ENCODE measurements around the gene SLC24A3.
A peak's percentile ranks its signal among the peaks of the same experiment; 100 is the strongest.
"Not testable (repeated sequence)": the region's sequence is repeated elsewhere in the genome, so short reads cannot be mapped to it uniquely, and the experiment has no call there.

The SLC24A3 gene

DNA sequence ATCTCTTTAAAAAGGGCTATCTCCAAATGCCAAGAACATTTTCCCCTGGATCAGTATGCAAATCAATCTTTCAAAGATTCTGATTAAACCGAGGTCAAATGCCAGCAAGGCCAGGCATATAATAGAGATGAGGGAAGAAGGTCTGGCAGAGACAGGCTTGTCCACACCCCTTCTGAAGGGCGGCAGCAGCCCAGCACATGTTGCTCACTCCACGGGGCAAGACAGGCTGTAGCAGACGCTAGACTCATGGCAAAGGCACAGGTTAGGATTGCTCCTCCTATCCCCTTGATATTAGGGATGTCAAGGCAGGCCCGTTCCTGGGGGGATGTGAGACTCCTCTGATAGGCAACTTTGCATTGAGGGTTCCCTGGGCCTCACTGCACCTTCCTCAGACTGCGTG, 440.9 kb downstream of the SLC24A3 start:
- DNase-seq: no peak

DNA sequence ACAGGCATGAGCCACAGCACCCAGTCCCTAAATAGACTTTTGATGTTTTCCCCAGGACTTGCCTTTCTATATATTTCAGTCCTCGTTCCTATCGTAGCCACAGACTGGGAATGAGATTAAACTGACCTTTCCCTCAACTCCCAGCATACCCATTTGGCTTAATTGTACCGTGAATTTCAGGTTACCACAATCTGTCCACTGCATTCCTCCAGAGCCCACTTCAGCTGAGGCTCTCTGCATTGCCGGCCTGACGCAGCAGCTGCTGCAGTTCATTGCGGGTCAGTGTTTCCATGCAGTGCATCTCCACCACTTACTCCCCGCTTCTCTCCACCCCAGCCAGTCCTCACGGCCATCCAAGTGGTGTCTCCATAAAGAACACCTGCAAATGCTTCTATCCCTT, 442.5 kb downstream of the SLC24A3 start:
- DNase-seq: no peak

DNA sequence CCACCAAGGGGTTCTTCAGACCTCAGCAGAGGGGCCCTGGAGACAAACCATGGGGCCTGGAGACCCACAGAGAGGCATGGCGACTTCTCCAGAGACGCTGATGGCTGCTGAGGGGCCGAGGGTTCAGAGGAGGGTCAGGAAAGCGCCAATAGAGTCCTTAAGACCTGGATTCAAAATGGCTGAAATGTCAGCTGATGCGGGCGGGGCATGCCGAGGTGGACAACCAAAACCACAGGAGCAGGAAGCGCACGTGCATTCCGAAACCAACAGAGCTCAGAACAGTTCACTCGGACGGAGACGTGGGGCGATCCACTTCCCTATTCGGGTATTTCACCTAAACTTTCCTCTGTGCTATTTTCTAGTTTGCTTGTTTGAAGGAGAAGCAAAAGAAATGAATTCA, 445.7 kb downstream of the SLC24A3 start:
- no peak for DNase-seq

DNA sequence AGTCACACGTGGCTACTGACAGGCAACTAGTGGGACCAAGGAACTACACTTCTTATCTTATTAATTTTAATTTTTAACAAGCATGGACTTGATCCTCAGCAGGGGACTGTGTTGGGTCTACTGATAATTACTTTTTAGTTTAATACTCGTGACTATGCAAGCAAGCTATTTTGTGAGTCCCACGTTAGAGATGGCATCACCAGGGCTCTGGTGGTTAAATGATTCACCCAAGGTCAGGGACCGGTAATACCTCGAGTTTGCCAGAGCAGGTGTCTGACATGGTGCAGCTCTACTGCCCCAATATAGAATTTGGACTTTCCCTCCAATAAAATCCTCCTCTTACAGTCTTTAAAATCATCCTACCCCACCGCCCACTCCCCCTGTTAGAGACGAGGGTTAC, 447.0 kb downstream of the SLC24A3 start:
- no peak for DNase-seq

DNA sequence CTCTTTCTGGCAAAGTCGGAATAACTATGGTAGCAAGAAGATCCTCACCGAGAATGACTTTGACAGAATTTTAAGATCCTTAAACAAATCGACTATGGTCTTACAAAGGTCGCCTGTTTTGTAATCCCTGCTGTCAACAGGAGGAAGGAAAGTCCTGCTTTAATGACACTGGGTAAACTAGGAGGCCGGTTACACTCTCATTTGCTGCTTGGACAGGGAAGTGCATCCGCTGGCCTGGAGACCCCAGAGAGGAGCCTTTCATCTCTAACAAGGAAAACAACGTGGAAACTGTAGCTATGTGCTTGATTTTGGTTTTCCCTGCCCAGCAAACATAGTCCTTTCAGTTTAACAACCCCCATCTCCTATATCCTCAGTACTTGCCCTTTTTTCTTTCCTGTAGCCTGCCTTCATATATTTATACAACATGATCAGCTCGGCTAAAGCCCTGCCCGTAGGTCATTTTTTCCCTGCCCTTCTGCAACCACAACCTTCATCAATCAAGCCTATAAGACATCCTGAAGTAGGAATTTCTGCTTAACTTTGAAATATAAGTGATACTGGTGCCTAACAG, 448.5 kb downstream of the SLC24A3 start:
- DNase-seq: no peak

DNA sequence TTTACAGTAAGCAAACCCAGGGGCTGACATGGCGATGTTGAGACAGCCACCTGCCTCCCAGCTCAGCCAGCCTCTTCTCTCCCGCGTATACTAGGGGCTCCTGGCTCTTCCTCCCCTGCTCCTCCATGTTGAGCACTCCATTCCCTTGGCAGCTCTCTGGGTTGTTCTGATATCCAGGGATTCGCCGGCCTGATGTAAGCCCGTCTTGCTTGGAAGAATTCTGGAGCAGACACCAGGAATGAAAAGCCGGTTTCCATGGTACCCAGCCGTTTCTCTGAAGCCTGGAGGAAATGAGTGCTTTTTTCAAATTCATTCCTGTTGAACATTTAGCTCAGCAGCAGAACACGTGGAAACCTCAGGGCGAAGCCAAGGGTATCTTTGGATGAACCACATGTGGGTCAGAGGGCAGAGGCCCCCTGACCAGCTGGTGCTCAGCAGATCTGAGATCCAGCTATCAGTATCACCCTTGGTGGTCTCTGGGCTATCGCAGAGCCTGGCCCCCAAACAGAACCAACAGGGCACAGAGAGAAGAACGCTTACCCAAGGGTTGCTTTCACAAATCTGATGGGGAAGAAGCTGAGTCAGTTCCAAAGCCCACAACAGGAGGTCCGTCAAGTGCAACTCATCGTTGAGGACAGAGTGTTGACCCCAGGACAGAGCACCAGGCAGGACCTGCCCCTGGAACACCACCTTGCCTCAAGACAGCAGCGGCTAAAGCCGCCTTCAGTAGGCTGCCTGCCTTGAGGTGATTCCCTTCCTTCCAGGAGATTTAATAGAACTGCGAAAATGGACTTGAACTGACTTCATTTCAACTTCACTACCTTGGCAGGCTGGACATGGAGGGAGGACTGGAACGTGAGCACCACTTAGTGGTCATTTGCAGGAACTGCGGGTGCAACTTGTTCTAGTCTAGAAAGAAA, 449.5 kb downstream of the SLC24A3 start:
- peak in 1 of 2 experiments; percentile 11 for DNase-seq

DNA sequence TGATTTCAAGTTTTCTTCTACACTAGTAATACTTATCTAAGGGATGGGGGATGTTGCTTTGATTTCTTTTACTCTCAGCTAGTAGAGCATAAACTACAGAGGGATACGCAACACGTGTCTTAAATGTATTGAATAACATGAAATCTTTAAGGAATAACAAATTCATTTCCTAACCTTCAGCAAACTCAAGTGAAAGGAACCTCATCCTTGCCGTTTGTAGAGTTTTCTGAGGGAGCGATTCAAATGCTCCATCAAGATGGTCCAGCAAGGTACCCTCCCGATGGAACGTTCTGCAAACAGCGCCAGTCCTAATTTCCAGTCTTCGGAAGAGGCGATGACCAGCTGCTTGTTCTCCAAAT, 450.2 kb downstream of the SLC24A3 start:
- DNase-seq: no peak

DNA sequence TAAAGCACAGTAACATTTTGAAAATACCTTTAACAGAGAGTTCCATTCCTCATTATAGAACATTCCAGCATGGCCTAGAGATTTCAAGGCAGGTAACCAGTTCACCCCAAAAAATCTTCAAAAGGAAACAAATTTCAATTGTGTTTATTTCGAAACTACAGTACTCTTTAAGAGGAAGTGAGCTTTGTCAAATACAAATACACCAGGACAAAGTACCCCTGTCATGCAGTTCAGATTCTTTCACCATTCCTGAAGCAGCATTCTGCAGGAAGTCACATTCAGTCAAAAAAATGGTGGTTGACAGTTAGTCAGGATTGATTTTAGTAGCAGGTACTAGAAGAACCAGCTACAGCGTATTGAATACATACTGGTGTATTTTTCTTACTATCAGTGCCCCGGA, 456.0 kb downstream of the SLC24A3 start:
- DNase-seq: no peak

DNA sequence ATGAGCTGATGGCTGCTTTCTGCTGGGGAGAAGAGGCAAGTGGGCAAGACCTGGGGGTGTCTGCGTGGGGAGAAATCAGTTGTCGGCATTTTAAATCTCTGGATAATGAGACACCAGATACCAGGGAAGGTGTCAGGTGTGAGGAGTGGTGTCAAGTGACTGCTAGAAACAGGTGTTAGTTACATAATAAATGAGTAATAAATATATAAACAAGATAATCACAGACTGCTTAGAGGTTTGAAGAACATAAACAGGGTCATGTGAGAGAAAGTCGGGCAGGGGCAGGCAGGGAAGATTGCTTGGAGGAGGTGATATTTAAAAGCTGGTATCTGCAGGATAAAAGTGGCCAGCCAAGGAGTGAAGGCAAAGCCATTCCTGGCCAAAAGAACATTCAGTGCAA, 458.4 kb downstream of the SLC24A3 start:
- DNase-seq: no peak

DNA sequence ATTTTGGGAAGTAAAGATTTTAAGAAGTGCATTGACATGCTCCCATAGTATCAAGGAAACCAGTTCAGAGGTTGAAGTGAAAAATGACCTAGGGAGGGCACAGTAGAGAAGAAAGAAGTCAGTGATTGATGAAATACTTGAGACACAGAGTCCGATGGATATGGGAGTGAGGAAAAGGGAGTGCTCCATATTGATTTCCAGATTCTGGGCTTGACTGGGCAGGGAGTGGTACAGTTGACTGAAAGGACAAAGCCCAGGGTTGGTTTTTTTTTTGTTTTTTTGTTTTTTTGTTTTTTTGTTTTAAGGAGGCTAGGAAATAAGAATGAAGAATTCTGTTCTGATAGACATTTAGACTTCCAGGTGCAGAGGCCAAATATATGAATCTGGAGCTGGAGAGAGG, 458.9 kb downstream of the SLC24A3 start:
- no peak for DNase-seq

DNA sequence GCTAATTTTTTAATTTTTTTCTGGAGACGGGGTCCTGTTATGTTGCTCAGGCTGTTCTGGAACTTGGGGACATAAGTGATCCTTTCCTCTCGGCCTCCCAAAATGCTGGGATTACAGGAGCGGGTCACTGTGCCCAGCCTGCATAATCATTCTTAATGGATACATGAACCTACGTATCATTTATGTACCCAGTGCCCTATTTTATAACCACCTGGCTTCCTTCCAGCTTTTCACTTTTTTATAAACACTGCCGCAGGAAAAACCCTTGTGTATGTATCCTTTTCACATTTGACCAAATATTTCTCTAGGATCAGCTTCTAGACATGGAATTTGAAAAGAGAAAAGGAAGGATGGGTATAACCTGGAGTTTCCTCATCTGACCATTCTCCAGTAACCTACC, 460.1 kb downstream of the SLC24A3 start:
- no peak for DNase-seq

DNA sequence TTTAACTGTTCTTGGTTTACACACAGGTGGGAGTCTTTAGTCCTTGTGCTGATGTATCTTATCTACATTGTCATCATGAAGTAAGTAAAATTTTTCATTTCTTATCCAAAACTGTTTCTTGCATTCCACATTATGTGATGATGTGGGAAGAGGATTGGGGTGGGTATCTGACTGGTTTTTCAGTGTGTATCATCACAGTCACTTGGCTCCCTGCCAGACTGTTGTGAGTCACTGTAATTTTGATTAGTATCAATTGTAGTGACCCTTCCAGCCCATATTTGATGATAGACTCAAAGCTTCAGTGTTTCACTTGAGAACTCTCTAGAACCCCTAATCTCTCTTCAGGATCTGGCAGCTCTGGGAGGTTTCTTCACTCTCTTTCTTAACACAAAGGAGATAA, 461.1 kb downstream of the SLC24A3 start:
- no peak for DNase-seq

DNA sequence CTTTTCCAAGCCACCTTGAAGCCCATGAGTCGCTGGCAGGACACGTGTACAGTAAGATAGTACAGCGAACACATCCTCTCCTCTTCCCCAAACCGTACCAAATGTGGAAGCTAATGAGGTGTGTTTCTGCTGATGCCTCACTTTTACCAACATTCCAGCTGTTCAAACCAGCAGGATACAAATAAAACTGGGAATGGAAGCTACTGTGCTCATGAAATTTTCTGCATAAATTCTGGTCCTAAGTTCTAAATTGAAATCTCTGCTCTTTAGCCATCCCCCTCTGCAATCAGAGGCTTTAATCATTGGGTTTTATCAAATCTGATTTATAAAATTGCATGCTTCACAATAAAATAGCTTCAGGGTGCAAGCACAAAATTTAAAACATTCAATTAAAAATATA, 463.8 kb downstream of the SLC24A3 start:
- DNase-seq: no peak

DNA sequence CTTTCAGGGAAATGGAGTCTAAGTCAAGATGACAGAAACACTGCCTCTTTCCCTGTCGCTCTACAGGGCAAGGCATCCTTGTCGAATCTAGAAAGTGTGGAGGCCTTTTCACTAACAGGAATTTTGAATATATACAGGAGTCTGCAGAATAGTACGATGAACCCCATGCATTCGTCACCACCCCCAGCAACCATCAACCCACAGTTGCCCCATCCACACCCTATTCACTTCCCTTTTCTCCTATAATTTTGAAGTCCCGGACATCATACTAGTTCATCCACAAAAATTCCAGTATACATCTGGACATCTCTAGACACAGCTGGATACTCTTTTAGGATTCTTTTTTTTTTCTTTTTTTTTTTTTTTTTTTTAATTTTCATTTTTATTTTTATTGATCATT, 464.9 kb downstream of the SLC24A3 start:
- no peak for DNase-seq

DNA sequence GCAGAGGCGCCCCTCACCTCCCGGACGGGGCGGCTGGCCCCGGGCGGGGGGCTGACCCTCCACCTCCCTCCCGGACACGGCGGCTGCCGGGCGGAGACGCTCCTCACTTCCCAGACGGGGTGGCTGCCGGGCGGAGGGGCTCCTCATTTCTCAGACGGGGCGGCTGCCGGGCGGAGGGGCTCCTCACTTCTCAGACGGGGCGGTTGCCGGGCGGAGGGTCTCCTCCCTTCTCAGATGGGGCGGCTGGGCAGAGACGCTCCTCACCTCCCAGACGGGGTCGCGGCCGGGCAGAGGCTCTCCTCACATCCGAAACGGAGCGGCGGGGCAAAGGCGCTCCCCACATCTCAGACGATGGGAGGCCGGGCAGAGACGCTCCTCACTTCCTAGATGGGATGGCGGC, 466.1 kb downstream of the SLC24A3 start:
- not testable (repeated sequence) for DNase-seq

DNA sequence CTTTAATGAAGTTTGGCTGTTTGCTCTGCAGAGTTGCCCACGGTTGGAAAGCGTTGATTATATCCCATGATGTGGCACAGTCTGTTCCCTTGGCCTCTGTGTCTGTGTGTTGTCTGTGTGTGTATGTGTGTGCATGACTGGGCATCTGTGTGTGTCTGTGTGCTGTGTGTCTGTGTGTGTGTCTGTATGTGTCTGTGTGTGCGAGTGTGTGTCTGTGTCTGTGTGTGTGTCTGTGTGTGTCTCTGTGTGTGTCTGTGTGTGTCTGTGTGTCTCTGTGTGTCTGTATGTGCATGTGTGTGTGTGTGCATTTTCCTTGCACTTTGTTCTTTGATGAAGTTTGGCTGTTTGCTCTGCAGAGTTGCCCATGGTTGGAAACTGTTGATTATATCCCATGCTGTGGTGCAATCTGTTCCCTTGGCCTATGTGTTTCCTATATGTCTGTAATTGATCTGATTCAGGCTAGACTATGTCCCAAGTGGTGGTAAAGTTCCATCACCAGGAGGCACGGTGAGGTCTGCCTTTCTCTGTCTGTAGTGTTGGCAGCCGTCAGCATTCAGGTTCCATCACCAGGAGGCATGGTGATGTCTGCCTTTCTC, 467.6 kb downstream of the SLC24A3 start:
- no peak for DNase-seq

DNA sequence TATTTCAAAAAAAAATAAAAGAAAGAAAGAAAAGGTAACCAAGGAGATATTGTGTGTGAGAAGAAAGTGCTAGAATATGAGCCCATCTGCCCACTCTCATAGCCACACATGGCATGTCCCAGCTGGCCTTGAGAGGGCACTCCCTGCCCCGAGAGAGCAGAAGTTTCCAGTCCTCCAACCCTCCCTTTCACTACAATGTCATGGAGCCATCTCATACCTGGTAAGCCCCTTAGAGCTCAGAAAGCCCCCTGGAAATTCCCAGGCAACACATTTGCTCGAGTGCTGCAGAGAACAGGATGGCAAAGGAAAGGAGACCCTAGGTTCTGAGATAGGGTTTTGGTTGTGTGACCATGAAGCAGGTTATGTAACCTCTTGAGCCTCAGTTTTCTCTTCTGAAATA, 469.8 kb downstream of the SLC24A3 start:
- DNase-seq: no peak

DNA sequence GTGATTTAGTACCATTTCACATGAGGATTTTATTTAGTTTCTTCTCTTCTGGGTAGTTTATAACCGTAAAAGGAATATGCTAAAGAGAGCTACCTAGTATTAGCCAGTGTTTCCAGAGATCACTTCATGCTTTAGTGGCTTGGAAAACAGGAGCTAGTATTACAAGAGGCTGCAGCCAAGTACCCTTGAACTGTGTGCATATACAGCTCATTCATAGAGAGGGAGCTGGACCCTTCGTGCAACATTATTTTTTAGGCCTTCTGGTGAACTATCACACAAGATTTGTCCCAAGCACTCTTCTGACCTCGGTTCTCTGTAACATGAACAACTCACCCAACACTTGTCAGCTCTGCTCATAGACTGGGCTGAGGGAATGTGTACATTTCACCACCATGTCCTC, 470.7 kb downstream of the SLC24A3 start:
- DNase-seq: no peak

DNA sequence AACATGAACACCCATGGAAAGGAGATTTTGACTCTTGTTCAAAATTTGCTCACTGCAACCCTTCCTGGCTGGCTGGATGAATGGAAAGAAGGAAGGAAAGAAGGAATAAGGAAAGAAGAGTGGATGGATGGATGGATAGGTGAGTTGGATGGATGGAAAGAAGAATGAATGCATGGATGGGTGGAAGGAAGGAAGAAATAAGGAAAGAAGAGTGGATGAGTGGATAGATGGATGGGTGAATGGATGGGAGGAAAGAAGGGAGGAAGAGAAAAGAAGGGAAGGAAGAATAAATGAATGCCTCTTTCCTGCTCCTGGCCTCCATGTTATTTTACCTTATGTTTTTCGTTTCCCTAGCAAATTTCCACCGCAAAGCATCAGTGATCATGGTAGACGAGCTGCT, 471.4 kb downstream of the SLC24A3 start:
- DNase-seq: no peak

DNA sequence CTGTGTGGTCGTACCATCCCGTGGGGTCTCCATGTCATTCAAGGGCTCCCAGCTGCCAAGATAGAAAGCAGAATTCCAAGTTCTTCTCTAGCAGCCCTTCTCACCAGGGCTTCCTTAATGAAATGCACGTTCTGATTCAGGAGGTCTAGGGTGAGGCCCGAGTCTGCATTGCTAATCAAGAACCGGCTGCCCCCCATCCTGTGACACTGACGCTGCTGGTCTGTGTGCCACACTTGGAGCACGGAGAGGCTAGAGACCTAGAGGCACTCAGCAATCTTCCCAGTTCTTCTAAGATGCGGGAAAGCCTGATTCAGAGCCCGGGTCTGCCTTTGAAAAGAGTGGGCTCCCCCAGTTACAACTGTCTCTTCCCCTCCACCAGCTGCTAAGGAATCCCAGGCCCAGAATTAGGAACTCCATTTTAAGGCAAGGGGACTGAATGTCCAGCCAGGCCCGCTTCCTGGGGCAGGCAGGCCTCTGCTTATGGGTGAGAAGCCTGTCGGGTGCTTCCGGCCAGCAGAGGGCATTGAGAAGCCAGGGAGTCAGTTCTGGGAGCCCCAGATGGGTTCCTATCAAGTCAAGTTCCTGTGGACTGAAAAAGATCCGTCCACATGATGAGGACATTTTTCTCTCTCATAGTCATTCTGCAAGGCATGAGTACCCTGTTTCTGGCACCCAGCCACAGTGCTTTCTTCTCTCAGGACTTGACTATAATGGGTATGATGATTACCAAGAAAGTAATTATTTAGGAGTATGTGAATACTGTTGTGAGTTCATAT, 475.8 kb downstream of the SLC24A3 start:
- no peak for DNase-seq

DNA sequence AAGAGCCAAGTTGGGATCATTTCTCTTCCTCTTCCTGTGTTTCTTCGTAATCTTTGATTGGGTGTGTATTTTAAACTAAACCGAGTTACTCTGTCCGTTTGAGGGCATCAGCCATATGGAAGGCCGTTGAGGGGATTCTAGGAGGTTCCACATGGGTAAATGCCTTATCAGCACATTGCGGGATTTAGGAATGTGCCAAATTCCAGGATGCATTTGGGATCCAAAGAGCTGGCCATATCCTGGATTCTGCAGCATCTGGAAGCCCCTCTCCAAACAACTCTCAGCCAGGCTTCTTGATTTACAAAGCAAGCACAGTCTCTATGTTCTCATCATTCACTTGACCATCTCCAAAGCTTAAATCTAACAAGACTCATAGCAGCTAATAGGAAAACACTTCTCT, 478.0 kb downstream of the SLC24A3 start:
- no peak for DNase-seq

DNA sequence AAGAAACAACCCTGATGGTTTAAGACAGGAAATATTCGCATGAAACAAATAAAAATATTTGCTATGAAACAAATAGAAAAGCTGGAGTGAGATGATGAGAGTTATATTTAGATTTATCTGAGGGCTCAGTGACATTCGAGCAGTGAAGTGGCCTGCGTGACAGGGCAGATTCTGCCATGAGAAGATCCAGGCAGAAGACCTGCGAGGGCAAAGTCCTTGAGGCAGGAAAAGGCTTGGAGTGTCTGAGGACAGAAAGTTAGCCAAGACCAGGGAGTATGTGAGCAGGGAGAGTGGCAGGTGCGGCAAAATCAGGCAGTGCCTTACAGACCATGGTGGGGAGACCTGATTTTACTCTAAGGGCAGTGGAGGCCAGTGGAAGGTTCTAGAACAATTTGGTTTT, 478.7 kb downstream of the SLC24A3 start:
- no peak for DNase-seq

DNA sequence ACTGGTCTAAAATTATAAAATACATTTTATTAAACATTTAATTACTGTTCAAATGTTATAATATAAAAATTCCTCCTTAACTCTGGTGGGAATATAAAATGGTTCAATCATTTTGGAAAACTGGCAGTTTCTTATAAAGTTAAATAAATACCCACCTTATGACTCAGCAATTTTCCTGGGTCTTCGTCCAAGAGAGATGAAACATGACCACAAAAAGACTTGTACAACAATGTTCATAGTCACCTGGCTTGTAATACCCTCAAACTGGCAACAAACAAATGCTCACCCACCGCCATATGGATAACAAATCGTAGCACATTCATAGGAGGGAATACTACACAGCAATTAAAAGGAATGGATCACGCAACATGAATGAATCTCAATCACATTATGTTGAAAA, 479.7 kb downstream of the SLC24A3 start:
- no peak for DNase-seq

DNA sequence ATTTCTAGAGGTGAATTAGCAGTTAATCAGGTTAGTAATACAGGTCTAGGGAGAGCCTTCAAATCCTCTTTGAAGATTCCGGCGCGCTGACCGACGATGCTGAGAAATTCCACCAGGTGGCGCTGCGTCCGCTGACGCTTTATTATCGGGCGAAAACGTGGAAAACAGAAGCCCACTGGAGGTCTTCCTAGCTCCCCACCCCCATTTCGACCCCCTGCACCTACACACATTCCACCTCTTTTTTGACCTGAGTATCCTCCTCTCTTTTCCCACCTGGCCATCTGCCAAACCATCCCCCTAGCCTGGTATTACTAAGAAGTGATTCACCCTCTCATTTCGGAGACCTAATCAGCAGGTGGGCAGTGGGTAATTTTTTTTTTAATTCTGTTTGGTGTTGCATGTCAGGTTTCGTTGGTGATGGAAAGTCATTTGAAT, 480.3 kb downstream of the SLC24A3 start:
- DNase-seq: peak; percentile 4 to 32
